Left lobe of liver (tissue), 2 donors: ENCODE results near the gene CARMIL1. TPM values are rescaled to one million over a fixed set of nuclear protein-coding genes. Genes with fewer than 3 reads are reported as not detected.
"Not testable (repeated sequence)": the region's sequence is repeated elsewhere in the genome, so short reads cannot be mapped to it uniquely, and the experiment has no call there.

Source experiments
- ATAC-seq: fragments of 200-7000 bp; cut with Tn5 transposase; one replicate; pipeline ENCODE4 v1.9.1; 2020; ENCODE audit warnings: mild to moderate bottlenecking, moderate library complexity
- DNase-seq: peaks from one replicate; pipeline ENCODE4 v3.0.0-alpha.2; 2020; ENCODE audit warnings: low spot score
- total RNA-seq: library from RNA; stranded (reverse); gene quantifications from one replicate; pipeline ENCODE4 v1.2.1, GENCODE V29; 2021
- donor health status: DM: no; HTN: no; CAD: no; lungs with moderate emphysema.
- donor health status: DM: no; HTN: yes; CAD: no.

Gene CARMIL1
- total RNA-seq, 1 donor from 2014 or later, result 4.0 TPM

GRCh38 chr6:25435416-25435985 is 156.3 kb downstream of the CARMIL1 start:
- DNase-seq (no peak), ATAC-seq (no peak)

DNA sequence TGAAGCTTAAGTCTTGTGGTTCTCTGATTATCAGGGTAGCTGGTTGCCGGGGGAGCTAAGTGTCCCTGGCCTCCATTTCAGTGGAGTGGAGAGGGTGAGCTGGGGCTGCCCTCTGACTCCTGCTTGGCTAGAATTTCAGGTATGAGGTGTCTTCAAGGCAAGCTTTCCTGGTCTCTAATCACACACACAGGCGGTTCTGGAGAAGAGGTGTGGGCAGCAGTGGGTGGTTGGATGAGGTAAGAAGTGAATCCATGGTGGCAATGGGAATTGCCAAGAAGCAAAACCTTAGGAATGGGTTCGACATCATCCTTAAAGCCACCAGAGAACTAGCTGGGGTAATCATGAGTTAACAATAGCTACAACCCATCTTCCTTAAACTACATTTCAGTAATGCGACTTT is 157.6 kb downstream of the CARMIL1 start:
- no peak for ATAC-seq
- DNase-seq, result no peak

DNA sequence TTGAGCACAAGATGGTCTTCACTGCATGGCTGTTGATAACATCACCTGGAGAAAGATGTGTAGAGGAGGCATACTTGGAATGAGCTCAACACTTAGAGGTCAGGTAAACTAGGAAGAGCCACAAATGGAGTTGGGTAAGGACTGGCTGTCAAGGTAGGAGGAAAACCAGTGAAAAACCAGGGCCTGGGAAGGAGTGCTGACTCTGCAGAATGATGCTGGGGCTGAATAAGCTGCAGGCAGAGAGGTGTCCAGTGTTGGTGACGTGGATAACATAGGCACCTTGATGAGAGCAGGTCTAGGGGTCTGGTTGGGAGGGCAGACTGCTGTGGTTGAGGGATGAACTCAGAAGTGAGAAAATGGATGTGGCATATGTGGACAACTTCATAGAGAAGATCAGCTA is 160.2 kb downstream of the CARMIL1 start:
- DNase-seq, result no peak
- no peak for ATAC-seq

GRCh38 chr6:25441663-25442270 is 162.6 kb downstream of the CARMIL1 start:
- no peak for ATAC-seq
- no peak for DNase-seq

DNA sequence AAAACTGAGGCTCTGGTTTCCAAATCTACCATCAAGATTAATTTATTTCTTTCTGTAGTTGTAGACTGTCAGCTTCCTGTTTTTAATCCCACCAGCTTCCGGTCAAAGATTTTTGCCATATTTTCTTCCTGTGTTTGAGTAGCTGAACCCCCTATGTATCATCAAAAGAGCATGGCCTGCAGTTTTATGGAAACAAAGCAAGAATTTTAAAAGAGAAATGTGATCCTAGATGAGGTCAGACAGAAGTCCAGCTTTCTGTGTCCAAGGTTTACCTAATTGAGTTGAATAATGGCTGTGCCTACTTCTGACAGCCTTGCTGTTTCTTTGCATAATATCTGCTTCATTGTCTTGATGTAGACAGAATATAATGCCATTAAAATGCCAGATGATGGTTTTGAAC is 163.7 kb downstream of the CARMIL1 start:
- no peak for ATAC-seq
- no peak for DNase-seq

DNA sequence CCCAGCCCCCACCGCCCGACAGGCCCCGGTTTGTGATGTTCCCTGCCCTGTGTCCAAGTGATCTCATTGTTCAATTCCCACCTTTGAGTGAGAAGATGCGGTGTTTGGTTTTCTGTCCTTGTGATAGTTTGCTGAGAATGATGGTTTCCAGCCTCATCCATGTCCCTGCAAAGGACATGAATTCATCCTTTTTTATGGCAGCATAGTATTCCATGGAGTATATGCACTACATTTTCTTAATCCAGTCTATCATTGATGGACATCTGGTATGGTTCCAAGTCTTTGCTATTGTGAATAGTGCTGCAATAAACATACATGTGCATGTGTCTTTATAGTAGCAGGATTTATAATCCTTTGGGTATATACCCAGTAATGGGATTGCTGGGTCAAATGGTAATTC is 165.3 kb downstream of the CARMIL1 start:
- not testable (repeated sequence) for ATAC-seq, DNase-seq

GRCh38 chr6:25446830-25447569 is 167.8 kb downstream of the CARMIL1 start:
- ATAC-seq (no peak), DNase-seq (no peak)

DNA sequence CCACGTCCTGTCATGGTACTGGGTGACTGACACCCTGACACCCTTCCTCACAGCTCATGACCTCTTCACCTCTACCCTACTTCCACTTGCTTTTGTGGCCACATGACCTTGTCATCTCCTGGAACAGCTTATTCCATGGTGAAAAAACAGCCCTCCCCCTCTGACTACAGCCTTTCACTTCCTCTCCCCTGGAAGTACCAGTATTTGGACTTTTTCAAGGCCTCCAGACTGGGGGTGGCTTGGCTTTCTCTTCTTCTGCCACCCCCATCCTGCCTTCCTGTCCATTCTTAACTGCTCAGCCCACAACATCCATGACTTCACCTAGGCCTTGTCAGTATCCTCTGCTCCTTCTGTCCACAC is 168.4 kb downstream of the CARMIL1 start:
- DNase-seq, result no peak
- ATAC-seq, result peak; percentile 43

DNA sequence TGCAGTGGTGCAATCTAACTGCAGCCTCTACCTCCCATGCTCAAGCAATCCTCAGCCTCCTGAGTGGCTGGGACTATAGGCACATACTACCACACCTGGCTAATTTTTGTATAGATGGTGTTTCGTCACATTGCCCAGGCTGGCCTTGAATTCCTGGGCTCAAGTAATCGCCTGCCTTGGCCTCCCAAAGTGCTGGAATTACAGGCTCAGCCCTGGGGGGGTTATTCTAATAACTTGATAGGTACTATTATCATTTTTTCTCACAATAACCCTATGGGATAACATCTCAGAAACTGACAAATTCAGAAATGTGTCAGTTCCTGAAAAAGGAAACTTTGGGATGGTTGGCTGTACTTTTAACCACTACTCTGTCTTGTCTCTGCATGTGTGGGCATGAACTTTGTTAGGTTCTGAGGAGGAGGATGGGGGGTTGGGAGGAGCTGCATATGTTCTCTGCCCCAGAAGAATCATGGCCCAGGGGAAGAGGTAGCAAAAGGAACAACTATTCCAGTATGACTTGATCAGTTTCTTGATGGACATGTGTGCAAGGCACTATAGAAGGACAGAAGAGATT is 169.9 kb downstream of the CARMIL1 start:
- DNase-seq, result no peak
- ATAC-seq, result no peak

GRCh38 chr6:25449774-25450173 is 170.6 kb downstream of the CARMIL1 start:
- DNase-seq (no peak), ATAC-seq (no peak)

GRCh38 chr6:25450469-25451198 is 171.5 kb downstream of the CARMIL1 start:
- ATAC-seq (no peak), DNase-seq (no peak)

- ATAC-seq (peak; percentile 26), DNase-seq (no peak)
Measured at GRCh38 chr6:25452031-25452430, 172.9 kb downstream of the CARMIL1 start.

DNA sequence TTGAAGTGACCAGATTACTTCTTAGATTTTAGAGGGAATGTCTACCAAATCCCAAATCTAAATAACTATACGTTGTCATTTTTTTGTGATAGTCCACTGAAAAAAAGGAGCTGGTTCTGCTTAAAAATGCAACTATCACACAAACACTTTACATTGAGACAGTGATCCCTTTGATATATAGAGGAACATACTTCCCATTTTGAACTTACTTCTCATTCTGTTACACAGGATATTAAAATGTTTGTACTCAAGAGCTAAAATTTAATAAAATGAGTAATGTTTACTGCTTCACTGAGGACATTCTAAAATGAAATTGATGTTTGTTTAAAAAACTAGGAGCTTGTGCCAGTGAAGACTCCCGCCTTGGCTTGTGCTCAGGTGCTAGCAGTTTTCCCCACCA is 174.1 kb downstream of the CARMIL1 start:
- no peak for ATAC-seq

GRCh38 chr6:25454136-25454535 is 175.0 kb downstream of the CARMIL1 start:
- ATAC-seq, result no peak
- DNase-seq, result no peak

More for the DNA sequence above, 174.1 kb downstream of the CARMIL1 start:
- DNase-seq, result no peak

- ATAC-seq (no peak), DNase-seq (no peak)
Measured at GRCh38 chr6:25456249-25457040, 177.3 kb downstream of the CARMIL1 start.

DNA sequence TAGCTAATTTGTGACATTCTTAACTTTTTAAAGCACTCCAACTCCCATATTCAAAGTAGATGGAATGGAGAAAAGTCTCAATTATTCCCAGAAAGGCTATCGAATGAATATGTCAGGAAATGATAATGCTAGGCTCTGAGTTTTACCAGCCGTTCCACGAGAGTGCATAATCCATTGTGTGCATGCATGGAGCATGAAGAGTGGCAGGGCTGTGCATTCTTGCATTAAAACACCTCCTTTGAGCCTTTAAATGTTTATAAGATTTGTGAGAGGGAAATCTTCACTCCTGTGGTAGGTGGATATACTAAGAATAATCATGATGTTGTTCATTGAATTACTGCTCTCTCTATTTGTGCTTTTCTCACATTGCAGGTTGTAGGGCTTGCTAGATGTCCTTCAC is 178.3 kb downstream of the CARMIL1 start:
- DNase-seq, result no peak
- ATAC-seq, result no peak

DNA sequence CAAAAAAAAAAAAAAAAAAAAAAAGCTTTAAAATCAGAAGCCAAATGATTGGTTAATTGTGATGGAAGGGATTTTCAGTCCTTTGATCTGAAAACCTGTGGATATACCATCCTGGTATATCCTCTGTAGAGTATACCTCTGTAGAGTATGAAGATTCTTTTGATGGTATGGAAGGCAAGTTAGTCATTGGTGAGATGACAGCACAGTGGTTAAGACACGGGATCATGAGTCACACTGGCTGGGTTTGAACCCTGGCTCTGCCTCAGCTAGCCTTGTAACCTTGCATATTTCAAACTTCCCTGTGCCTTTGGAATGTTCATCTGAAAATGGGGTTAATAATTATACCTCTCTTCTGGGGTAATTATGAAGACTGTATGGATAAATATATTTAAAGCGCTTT is 179.3 kb downstream of the CARMIL1 start:
- no peak for ATAC-seq

DNA sequence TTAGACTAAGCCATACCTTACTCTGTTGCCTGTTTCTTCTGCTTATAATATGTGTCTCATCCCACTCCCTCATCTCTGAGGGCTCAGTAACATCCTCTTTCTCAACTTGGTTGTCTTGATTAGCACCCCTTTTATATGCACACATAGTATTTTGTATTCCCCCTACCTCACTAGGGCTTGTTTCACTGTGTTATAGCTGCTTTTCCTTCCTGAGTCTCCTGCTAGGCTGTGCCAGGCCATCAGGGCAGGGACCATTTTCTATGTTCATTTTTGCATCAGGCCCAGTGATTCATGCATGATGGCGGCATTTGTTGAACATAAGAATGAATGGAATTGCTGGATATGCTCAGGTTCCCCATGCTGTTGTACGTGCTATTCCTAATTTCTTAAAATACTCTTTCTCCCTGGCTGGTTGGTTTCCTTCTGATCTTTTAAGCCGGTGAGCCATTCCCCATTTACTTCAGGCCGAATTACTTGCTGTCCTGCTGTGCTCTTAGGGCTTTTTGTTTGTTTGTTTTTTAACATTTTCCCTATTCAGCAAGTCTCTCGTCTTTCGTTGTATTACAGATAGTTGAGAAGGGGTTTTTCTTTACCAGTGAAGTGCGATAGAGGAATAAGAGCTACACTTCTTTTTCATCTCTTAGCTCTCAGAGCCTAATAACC is 183.2 kb downstream of the CARMIL1 start:
- ATAC-seq (no peak), DNase-seq (no peak)

More for the DNA sequence above, 179.3 kb downstream of the CARMIL1 start:
- no peak for DNase-seq

DNA sequence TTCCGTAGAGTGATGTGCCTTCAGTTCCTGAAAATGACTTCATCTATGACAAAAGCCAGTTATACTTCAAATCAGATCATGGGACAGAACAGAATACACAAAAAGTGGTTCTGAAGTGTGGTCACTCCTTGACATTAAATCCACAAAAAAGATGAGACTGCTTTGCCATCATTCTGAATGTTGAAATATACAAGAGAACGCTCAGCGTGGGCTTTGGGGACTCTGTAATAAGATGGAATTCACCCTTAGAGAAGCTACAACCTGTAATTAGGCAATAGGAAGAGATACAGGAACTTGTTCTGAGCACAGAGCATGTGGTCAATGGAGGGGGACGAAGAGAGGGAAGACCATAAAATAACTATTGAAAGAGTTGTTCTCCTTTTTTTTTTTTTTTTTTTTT is 184.3 kb downstream of the CARMIL1 start:
- ATAC-seq (no peak), DNase-seq (no peak)

DNA sequence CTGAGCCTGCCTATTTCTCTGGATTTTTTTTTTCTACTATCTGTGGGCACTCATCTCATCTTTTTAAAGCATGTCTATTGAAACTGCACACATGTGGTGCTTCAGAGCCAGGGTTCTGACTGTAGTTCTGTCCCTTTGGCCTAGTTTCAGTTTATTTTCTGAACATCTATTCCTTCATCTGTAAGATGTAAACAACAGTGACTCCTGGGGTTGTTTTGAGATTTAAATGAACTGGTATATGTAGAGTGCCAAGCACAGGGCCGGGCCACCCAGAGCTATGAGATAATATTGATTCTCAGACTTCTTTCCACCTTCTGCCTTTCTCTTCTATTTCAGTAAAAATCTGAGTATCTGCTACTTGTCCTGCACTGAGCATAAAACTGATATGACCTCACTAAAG is 185.1 kb downstream of the CARMIL1 start:
- ATAC-seq (no peak), DNase-seq (no peak)
